GM18502 (cell line): Measurements from ENCODE around the gene TNIP2.

Source experiments
- ATAC-seq: cut with Tn5 transposase; IDR thresholded peaks from one replicate; pipeline ENCODE4 v1.9.1; 2021; ENCODE audit warnings: mild to moderate bottlenecking; ENCODE audit not compliant: unreplicated experiment, poor library complexity

The TNIP2 gene

GRCh38 chr4:2725380-2725779 lies 30.8 kb downstream of the TNIP2 start:
- no peak for ATAC-seq

- no peak for ATAC-seq
Measured at GRCh38 chr4:2723751-2724150, 32.4 kb downstream of the TNIP2 start.

GRCh38 chr4:2722033-2722432 lies 34.1 kb downstream of the TNIP2 start:
- ATAC-seq: no peak

GRCh38 chr4:2721586-2721985 lies 34.5 kb downstream of the TNIP2 start:
- no peak for ATAC-seq

DNA sequence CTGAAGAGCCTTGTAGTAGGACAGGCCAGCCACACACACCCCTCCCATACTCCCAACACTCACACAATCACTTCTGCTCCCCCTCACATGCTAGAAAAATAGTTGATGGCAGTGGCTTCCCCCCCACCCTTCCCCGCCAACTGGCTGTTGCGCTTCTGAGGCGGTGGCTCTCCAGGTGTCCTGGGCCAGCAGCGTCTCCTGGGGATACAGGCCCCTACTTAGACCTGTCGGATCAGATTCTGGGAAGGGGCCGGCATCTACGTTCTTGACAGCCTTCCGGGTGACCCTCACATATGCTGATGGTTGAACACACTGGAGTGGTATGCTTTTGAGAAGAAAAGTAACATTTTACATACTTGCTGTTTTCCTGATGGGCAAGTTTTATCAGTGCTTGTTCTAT lies 39.9 kb downstream of the TNIP2 start:
- no peak for ATAC-seq

GRCh38 chr4:2715426-2715825 lies 40.7 kb downstream of the TNIP2 start:
- ATAC-seq: no peak

DNA sequence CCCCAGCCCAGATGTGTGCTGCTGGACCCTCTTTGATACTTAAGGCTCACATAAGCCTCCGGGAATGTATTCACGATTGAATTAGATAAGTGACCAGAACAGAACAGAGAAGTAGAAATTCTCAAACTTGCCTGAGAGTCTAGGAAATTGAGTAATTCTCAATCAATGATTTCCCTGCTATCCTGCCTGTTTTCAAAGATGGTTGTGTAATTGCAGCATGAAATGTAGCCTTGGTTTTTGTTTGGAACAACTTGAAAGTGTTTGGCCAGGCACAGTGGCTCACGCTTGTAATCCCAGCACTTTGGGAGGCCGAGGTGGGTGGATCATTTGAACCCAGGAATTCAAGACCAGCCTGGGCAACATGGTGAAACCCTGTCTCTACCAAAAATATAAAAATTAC lies 41.2 kb downstream of the TNIP2 start:
- ATAC-seq: no peak

GRCh38 chr4:2714061-2714770 lies 41.9 kb downstream of the TNIP2 start:
- no peak for ATAC-seq

- no peak for ATAC-seq
Measured at GRCh38 chr4:2713337-2713736, 42.8 kb downstream of the TNIP2 start.

GRCh38 chr4:2712261-2712842 lies 43.8 kb downstream of the TNIP2 start:
- no peak for ATAC-seq

- no peak for ATAC-seq
Measured at GRCh38 chr4:2702770-2703169, 53.4 kb downstream of the TNIP2 start.

DNA sequence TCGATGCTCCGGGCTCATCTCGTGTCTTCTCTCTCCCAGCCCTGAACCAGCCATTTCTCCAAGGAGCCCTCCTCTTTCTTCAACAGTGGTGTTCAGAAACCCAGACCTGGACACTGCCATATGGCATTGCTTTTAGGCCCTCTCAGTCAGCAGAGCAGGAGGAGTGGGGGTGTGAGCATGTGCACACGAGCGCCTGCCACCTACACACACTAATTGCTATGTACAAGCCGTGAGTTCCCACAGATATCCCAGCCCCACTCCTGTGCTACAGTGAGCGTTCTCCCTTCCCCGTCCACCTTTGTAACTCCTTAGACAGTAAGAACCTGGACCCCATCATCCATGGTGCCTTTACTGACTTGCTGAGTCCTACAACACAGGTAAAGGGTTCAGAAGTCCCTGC lies 53.8 kb downstream of the TNIP2 start:
- no peak for ATAC-seq

DNA sequence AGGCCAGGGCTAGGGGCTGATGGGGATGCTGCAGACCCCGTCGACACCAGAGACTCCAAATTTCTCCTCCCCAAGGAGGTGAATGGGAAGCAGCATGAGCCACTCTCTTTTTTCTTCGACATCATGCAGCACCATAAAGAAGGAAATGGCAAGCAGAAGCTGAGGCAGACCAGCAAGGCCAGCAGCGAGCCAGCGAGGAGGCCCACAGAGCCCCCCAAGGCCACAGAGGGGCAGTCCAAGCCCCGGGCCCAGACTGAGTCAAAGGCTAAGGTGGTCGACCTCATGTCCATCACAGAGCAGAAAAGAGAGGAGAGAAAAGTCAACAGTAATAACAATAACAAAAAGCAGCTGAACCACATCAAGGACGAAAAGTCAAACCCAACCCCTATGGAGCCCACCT lies 56.1 kb downstream of the TNIP2 start:
- no peak for ATAC-seq

GRCh38 chr4:2699534-2699933 lies 56.6 kb downstream of the TNIP2 start:
- ATAC-seq: no peak

GRCh38 chr4:2698951-2699505 lies 57.1 kb downstream of the TNIP2 start:
- ATAC-seq: no peak

- ATAC-seq: no peak
Measured at GRCh38 chr4:2698504-2698903, 57.6 kb downstream of the TNIP2 start.

DNA sequence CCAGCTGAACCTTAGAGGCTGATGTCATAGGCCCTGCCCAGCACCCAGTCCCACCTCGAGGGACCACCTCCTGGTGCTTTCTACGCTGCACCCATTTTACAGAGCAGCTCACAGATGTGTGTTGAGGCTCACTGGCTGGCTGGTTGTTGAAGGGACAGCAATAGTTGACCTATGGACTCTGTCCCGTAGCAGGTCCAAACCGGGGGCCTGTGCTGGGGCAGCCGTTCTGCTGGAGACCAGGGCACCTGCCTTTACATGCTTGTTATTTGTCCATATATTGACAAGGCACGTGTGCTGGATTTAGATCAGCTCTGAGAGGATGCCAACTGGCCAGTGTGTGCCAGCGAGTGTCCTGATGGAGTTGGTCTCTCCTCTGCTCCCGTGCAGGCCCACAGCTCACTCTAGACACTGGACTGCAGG lies 58.1 kb downstream of the TNIP2 start:
- ATAC-seq: no peak

DNA sequence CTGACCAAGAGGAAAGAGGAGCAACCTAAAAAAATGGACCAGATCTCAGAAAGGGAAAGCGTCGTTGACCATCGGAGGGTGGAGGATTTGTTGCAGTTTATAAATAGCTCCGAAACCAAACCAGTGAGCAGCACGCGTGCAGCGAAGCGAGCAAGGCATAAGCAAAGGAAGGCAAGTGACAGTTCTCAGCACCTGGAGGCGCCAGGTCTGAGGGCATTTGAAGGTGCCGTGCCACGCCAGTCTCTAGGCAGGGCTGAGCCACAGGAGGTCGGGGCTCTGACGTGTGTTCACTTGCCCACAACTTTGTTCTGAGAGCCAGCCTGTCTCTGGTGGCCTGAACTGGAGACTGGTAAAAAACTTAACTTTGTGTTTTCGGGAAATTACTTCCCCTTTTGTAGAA lies 59.7 kb downstream of the TNIP2 start:
- ATAC-seq: peak; percentile 88

GRCh38 chr4:2695346-2696060 lies 60.6 kb downstream of the TNIP2 start:
- ATAC-seq: no peak

- ATAC-seq: no peak
Measured at GRCh38 chr4:2694691-2695090, 61.4 kb downstream of the TNIP2 start.

DNA sequence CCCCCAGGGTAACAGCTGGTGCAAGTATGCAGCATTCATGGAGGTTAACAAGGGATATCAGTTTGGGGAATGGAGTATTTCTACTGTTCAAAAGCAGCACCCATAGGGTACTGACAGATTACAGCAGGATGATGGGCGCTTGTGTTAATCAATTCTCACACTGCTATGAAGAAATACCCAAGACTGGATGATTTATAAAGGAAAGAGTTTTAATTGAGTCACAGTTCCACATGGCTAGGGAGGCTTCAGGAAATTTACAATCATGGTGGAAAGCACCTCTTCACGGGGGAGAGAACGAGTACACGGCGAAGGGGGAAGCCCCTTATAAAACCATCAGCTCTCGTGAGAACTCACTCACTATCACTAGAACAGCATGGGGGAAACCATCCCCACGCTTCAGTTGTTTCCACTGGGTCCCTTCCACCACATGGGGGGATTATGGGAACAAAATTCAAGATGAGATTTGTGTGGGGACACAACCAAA lies 64.1 kb downstream of the TNIP2 start:
- no peak for ATAC-seq
